DOHH2 (cell line): ENCODE measurements around the gene SIGLEC6.
"Not testable (repeated sequence)": the region's sequence is repeated elsewhere in the genome, so short reads cannot be mapped to it uniquely, and the experiment has no call there.

Experiments
- H3F3A ChIP-seq: fragments of 200-600 bp; sonication (generic), shearing (Covaris generic); 2 replicates; pipeline ENCODE4 v1.6.0; 2016; ENCODE audit warnings: antibody characterized with exemption, mild to moderate bottlenecking; ENCODE audit not compliant: control insufficient read depth, insufficient read depth
- H3K27ac ChIP-seq: fragments of 200-600 bp; sonication (generic); 2 replicates; pipeline ENCODE4 v1.5.1; 2014; ENCODE audit warnings: low read depth, mild to moderate bottlenecking, low read length, moderate library complexity
- H3K27me3 ChIP-seq: fragments of 200-600 bp; sonication (generic); 2 replicates; pipeline ENCODE4 v1.6.1; 2014; ENCODE audit warnings: mild to moderate bottlenecking, low read length, mixed read lengths; ENCODE audit not compliant: control insufficient read depth
- H3K36me3 ChIP-seq: fragments of 200-600 bp; sonication (generic); 2 replicates; pipeline ENCODE4 v1.6.1; 2014; ENCODE audit warnings: mild to moderate bottlenecking, low read length, moderate library complexity, mixed read lengths; ENCODE audit not compliant: control insufficient read depth
- H3K4me1 ChIP-seq: fragments of 200-600 bp; sonication (generic); 2 replicates; pipeline ENCODE4 v1.6.1; 2014; ENCODE audit warnings: mild to moderate bottlenecking, low read length, mixed read lengths; ENCODE audit not compliant: control insufficient read depth
- H3K4me2 ChIP-seq: fragments of 200-600 bp; sonication (generic); 2 replicates; pipeline ENCODE4 v1.6.0; 2014; ENCODE audit warnings: mild to moderate bottlenecking, low read length, moderate library complexity
- H3K4me3 ChIP-seq: fragments of 200-600 bp; sonication (generic); 2 replicates; pipeline ENCODE4 v1.5.1; 2014; ENCODE audit warnings: mild to moderate bottlenecking, low read length, mixed read lengths
- H3K79me2 ChIP-seq: fragments of 200-600 bp; sonication (generic); 2 replicates; pipeline ENCODE4 v1.6.1; 2014; ENCODE audit warnings: mild to moderate bottlenecking, low read length, mixed read lengths; ENCODE audit not compliant: control insufficient read depth
- H3K9me2 ChIP-seq: fragments of 200-600 bp; sonication (generic); replicated peaks from 2 replicates; pipeline ENCODE4 v1.6.1; 2014; ENCODE audit warnings: mild to moderate bottlenecking, low read length, mixed read lengths; ENCODE audit not compliant: control insufficient read depth
- H3K9me3 ChIP-seq: fragments of 200-600 bp; sonication (generic); 2 replicates; pipeline ENCODE4 v1.6.1; 2014; ENCODE audit warnings: antibody characterized with exemption, low read length, mixed read lengths; ENCODE audit not compliant: control insufficient read depth, insufficient read depth
- H4K20me1 ChIP-seq: fragments of 200-600 bp; sonication (generic); 2 replicates; pipeline ENCODE4 v1.6.0; 2014; ENCODE audit warnings: low read depth, mild to moderate bottlenecking, antibody characterized with exemption, low read length, moderate library complexity; ENCODE audit not compliant: control insufficient read depth, insufficient read depth
- EZH2phosphoT487 ChIP-seq: fragments of 200-600 bp; sonication (generic); IDR thresholded peaks from 2 replicates; pipeline ENCODE4 v1.6.1; 2017; ENCODE audit warnings: borderline replicate concordance, mild to moderate bottlenecking, antibody characterized with exemption, low read length, moderate library complexity, mixed read lengths
- TF ChIP-seq, protein P1 (sequence below): fragments of 200-600 bp; sonication (generic); IDR thresholded peaks from one replicate; pipeline ENCODE4 v1.5.1; 2014; ENCODE audit warnings: antibody characterized with exemption, mild to moderate bottlenecking, low read depth, low read length; ENCODE audit not compliant: poor library complexity, severe bottlenecking

Gene SIGLEC6

DNA sequence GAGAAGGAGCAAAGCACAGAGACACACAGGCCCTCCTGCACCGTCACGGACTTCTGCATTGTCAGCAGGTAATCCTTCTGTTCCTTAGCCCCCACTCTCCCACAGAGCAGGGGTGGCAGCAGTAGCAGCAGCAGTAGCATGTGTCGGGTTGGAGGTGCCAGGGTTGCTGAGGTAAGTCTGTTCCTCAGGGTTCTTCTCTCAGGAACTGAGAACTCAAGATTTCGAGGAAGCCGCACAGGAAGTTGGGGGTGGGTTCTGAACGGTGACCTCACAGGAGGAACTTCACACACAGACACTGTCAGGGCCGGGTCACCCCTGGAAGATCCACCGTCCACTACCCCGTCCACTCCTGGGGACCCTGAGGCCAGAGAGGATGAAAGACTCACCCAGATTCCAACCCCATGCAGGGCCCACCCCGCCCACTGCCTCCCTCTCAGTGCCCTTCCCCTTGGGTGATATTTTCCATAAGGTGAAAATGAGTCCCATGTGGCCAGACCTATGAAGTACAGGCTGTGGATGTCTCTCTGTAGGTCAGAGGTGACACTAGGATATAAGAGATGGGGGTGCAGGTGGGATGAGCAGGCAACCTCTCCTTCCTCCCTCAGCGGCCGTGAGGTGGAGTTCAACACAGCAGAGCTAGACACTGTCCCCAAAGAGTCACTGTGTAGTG is 29.7 kb downstream of the SIGLEC6 start, which contains the start of gene SIGLEC12:
SIGLEC12 (minus strand) TSS at position 207 of the 670 bp plus-strand sequence; CDS start at position 140, 67 bp downstream.
- Histone ChIP-seq H3K36me3 (no peaks in the 10 kb centered on the region), H3K27me3 (no peaks in the 10 kb centered on the region), H4K20me1 (no peaks in the 10 kb centered on the region), H3K79me2 (no peaks in the 10 kb centered on the region), H3K9me2 (no peaks in the 10 kb centered on the region), H3K9me3 (no peaks in the 10 kb centered on the region), H3K4me1 (no peaks in the 10 kb centered on the region), H3K4me3 (no peak within 1 kb of the TSS), H3K27ac (no peak within 1 kb of the TSS), H3F3A (no peaks in the 10 kb centered on the region), H3K4me2 (no peak within 1 kb of the TSS)
- TF ChIP-seq, protein P1, sequence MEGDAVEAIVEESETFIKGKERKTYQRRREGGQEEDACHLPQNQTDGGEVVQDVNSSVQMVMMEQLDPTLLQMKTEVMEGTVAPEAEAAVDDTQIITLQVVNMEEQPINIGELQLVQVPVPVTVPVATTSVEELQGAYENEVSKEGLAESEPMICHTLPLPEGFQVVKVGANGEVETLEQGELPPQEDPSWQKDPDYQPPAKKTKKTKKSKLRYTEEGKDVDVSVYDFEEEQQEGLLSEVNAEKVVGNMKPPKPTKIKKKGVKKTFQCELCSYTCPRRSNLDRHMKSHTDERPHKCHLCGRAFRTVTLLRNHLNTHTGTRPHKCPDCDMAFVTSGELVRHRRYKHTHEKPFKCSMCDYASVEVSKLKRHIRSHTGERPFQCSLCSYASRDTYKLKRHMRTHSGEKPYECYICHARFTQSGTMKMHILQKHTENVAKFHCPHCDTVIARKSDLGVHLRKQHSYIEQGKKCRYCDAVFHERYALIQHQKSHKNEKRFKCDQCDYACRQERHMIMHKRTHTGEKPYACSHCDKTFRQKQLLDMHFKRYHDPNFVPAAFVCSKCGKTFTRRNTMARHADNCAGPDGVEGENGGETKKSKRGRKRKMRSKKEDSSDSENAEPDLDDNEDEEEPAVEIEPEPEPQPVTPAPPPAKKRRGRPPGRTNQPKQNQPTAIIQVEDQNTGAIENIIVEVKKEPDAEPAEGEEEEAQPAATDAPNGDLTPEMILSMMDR: no peak
- TF ChIP-seq EZH2phosphoT487: no peak

DNA sequence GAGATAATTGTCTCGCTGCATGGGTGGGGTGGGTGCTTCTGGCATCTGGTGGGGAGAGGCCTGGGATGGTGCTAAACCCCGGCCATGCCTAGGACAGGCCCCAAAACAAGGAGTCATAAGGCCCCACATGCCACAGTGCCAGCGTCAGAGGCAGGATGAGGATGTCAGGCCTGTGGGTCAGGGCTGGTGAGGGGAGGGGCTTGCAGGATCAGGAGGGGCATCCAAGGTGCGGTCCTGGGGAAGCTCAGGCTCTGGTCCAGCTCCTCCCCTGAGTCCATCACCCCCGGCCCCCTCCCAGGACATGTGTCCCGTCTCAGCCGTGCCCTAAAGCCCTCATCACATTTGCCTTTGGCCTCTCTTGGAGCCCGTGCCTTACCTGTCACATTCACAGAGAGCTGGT is 30.5 kb downstream of the SIGLEC6 start:
- H3K27ac ChIP-seq, H3K36me3 ChIP-seq, H3K4me3 ChIP-seq, H3K79me2 ChIP-seq, H3K27me3 ChIP-seq, H3K9me3 ChIP-seq, H3K4me2 ChIP-seq, H3F3A ChIP-seq, H4K20me1 ChIP-seq, H3K4me1 ChIP-seq, H3K9me2 ChIP-seq: not testable (repeated sequence)

DNA sequence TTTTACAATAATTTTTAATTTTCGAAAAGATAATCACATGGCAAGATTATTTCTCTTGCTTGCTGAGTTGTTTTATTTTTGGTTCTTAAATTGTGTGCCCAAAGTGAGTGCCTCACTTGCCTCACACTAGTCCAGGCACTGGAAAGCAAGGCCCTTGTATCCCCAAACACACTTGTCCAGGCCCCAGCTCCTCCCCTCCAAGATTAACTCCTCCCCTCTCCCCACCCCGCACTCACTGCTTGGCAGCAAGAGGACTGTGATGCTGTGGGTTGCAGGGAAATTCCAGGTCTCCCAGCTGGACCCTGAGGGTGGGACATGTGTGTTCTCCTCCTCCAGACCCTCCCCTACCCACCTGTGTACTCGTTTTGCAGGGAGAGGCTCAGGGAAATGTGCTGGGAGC is 33.8 kb downstream of the SIGLEC6 start:
- Histone ChIP-seq H3K4me1 (no peaks in the 10 kb centered on the region), H3K27me3 (no peaks in the 10 kb centered on the region), H3K9me2 (no peaks in the 10 kb centered on the region), H3K79me2 (no peaks in the 10 kb centered on the region), H3K4me2 (no peak overlapping the region), H4K20me1 (no peaks in the 10 kb centered on the region), H3K9me3 (no peaks in the 10 kb centered on the region), H3K36me3 (no peaks in the 10 kb centered on the region), H3K27ac (no peak overlapping the region), H3F3A (no peaks in the 10 kb centered on the region), H3K4me3 (no peak overlapping the region)
- TF ChIP-seq, protein P1: no peak
- TF ChIP-seq EZH2phosphoT487: no peak

DNA sequence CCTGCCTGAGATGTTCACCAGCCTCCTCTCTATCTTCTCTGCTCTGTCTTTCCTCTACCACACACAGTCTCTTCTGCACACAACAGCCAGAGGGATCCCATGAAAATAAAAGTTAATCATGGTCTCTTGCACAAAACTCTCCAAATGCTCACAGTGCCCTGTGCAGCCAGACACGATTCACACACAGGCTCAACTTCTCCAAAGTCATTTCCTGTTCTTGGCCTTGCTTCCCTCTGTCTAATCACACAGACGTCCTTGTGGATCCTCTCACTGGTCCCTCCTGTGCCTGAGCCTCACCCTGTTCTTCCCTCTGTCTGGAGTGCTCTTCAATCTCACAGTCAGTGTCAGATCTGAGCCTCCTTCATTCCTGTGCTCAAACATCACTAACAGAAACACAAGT is 37.7 kb downstream of the SIGLEC6 start:
- no peaks in the 10 kb centered on the region for H3F3A ChIP-seq
- H3K9me3 ChIP-seq: no peaks in the 10 kb centered on the region
- H3K4me1 ChIP-seq: no peaks in the 10 kb centered on the region
- no peaks in the 10 kb centered on the region for H4K20me1 ChIP-seq
- no peak overlapping the region for H3K4me2 ChIP-seq
- TF ChIP-seq, protein P1: no peak
- TF ChIP-seq EZH2phosphoT487: no peak
- no peaks in the 10 kb centered on the region for H3K9me2 ChIP-seq
- H3K27ac ChIP-seq: no peak overlapping the region
- H3K4me3 ChIP-seq: no peak overlapping the region
- H3K36me3 ChIP-seq: no peaks in the 10 kb centered on the region
- H3K27me3 ChIP-seq: no peaks in the 10 kb centered on the region
- H3K79me2 ChIP-seq: no peaks in the 10 kb centered on the region
